ENCODE data around the gene ZFP69B.

DNA sequence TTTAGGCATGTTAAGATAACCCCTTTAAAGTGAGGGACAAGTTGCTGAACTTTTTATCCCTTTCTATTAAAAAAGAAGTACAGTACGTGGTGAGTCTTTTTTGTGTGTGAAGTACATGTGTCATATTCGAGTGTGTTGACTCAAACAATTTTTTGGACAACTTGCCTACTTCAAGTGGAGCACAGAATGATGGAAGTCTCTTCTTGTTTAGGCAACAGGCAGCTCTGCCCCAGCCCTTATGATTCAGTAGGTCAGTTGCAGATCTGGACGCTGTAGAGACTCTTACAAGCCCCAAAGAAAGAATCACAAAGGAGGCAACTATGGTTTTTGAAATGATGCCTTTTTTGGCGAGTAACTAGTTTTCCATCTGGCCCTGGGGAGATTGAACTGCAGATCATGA, 14.4 kb upstream of the ZFP69B start:
- TF ChIP-seq POLR2AphosphoS5 (IDR thresholded peaks at IDR 0.05; ENCODE audit: low read depth, low read length): no peak
- TF ChIP-seq, protein P1, sequence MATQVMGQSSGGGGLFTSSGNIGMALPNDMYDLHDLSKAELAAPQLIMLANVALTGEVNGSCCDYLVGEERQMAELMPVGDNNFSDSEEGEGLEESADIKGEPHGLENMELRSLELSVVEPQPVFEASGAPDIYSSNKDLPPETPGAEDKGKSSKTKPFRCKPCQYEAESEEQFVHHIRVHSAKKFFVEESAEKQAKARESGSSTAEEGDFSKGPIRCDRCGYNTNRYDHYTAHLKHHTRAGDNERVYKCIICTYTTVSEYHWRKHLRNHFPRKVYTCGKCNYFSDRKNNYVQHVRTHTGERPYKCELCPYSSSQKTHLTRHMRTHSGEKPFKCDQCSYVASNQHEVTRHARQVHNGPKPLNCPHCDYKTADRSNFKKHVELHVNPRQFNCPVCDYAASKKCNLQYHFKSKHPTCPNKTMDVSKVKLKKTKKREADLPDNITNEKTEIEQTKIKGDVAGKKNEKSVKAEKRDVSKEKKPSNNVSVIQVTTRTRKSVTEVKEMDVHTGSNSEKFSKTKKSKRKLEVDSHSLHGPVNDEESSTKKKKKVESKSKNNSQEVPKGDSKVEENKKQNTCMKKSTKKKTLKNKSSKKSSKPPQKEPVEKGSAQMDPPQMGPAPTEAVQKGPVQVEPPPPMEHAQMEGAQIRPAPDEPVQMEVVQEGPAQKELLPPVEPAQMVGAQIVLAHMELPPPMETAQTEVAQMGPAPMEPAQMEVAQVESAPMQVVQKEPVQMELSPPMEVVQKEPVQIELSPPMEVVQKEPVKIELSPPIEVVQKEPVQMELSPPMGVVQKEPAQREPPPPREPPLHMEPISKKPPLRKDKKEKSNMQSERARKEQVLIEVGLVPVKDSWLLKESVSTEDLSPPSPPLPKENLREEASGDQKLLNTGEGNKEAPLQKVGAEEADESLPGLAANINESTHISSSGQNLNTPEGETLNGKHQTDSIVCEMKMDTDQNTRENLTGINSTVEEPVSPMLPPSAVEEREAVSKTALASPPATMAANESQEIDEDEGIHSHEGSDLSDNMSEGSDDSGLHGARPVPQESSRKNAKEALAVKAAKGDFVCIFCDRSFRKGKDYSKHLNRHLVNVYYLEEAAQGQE (IDR thresholded peaks at IDR 0.05; ENCODE audit: insufficient read depth in 1 of 2, low read depth in 2 of 2, low read length in 2 of 2): no peak
